ENCODE results near the gene GPR152. TPM values are rescaled to one million over a fixed set of nuclear protein-coding genes. Genes with fewer than 3 reads are reported as not detected.

The GPR152 gene
- total RNA-seq, 1 experiment from 2014 or later: not detected

DNA sequence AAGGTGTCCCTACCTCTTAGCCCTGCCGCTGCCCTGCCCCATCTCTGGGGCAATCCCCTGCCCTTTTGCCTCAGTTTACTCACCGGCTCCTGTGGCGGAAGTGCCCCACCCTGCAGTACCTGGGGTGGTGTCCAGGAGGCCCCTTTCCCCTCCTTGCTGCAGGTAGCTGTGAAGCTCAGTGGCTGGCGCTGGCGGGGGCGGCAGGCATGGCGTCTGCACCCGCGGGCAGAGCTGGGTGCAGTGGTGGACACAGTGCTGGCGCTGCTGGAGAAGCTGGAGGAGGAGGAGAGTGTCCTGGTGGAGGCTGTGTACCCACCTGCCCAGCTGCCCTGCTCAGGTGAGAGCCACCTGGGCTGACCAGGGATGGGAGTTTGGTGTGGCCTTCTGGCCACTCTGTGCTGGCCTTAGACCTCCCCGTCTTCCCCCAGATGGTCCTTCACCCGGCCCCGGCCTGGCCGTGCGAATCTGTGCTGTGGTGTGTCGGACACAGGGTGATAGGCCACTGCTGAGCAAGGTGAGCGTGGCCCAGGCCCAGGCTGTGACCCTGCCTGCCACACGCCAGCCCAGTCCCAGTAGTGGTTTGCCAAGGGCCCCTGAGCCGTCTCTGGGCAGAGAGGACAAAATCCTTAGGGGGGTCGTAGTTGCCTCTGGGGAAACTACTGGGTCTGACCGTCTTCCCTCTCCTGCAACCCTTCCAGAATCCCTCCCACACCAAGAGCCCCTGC lies 33.0 kb downstream of the GPR152 start:
- Histone ChIP-seq H4K20me1 (ENCODE audit: control insufficient read depth, insufficient read depth, insufficient read length) (no peaks in the 10 kb centered on the region), H3K4me2 (ENCODE audit: insufficient read depth, insufficient read length, low read length) (no peak overlapping the region), H3K79me1 (ENCODE audit: insufficient read depth, low read depth, low read length, poor library complexity, severe bottlenecking) (no peaks in the 10 kb centered on the region), H3K9me3 (ENCODE audit: control insufficient read depth, low read depth, low read length) (no peaks in the 10 kb centered on the region), H3K4ac (ENCODE audit: low read depth, low read length) (no peak overlapping the region), H2BK120ac (ENCODE audit: low read depth, low read length, poor library complexity, severe bottlenecking) (no peak overlapping the region), H4K8ac (replicated peaks; ENCODE audit: insufficient read length, low read depth, low read length) (no peak overlapping the region), H3K9ac (ENCODE audit: extremely low read depth, insufficient read length, low read length) (no peak overlapping the region), H3K14ac (ENCODE audit: insufficient read depth, low read length) (no peak overlapping the region), H2BK15ac (ENCODE audit: low read depth, low read length) (no peak overlapping the region), H2AK5ac (ENCODE audit: insufficient read length, low read length) (no peak overlapping the region), H3K23me2 (ENCODE audit: insufficient read length, low read depth, low read length, poor library complexity, severe bottlenecking) (no peaks in the 10 kb centered on the region), H3K79me2 (ENCODE audit: insufficient read depth, low read length) (no peaks in the 10 kb centered on the region), H2AFZ (ENCODE audit: low read length) (no peak overlapping the region), H2BK12ac (ENCODE audit: insufficient read length, low read depth, low read length) (no peak overlapping the region), H4K91ac (ENCODE audit: insufficient read length, low read depth, low read length) (no peak overlapping the region), H3T11ph (ENCODE audit: low read length) (no peak overlapping the region), H3K56ac (ENCODE audit: insufficient read length, low read depth, low read length) (no peak overlapping the region), H3K23ac (ENCODE audit: insufficient read length, low read depth, low read length) (no peak overlapping the region), H3K27me3 (ENCODE audit: insufficient read depth, low read length) (no peaks in the 10 kb centered on the region), H4K5ac (ENCODE audit: insufficient read length, low read depth, low read length) (no peak overlapping the region), H3K18ac (ENCODE audit: insufficient read length, low read depth, low read length) (no peak overlapping the region), H3K27ac (ENCODE audit: insufficient read length, low read depth, low read length) (no peak overlapping the region), H3K4me1 (ENCODE audit: insufficient read depth, low read length) (no peaks in the 10 kb centered on the region), H2BK5ac (ENCODE audit: insufficient read length, low read length) (no peak overlapping the region), H2BK20ac (ENCODE audit: low read depth, low read length, poor library complexity, severe bottlenecking) (no peak overlapping the region)
- Mint-ChIP-seq H3K4me3 (peak overlapping the region; percentile 55 to 82; a peak in 2 of 5 replicates), H3K4me1 (peaks cover 23 to 26% of the 10 kb centered on the region in 2 experiments), H3K27ac (no peak overlapping the region), H3K9me3 (no peaks in the 10 kb centered on the region; a peak in 1 of 5 replicates), H3K27me3 (ENCODE audit: low read depth) (peaks cover 20% of the 10 kb centered on the region), H3K36me3 (ENCODE audit: insufficient read depth in 1 of 3, low read depth in 3 of 3) (peaks cover 0 to 1% (median 0%) of the 10 kb centered on the region in 3 experiments; a peak in 1 of 7 replicates)
- no peak for TF ChIP-seq CTCF (conservative IDR thresholded peaks at IDR 0.05)
- no CpG with 5 or more reads among the region's 21 CpGs for WGBS (ENCODE audit: extremely low coverage, insufficient read length, low lambda C conversion rate)
- DNase-seq: no peak
